Activated naive CD4-positive, alpha-beta T cell treated with anti-CD3 and anti-CD28 coated beads for 36 hours (primary cell): ENCODE results near the gene TEKT5. TPM values are rescaled to one million over a fixed set of nuclear protein-coding genes. Genes with fewer than 3 reads are reported as not detected.

Experiments used
- CTCF ChIA-PET: fragments of 350-600 bp; sonication (Branson Sonifier 250); formaldehyde crosslinking; loops from one replicate; lab custom pipeline; 2021; ENCODE audit warnings: antibody characterized with exemption; lab: Charles Lee
- DNase-seq: peaks from one replicate; pipeline ENCODE4 v3.0.0-alpha.2; 2020
- H3K27ac Mint-ChIP-seq: one replicate; pipeline ENCODE4 v1.8.0; 2021; ENCODE audit warnings: mild to moderate bottlenecking, mixed read lengths
- H3K27me3 Mint-ChIP-seq: one replicate; pipeline ENCODE4 v1.8.0; 2021; ENCODE audit warnings: low read depth, mixed read lengths
- H3K36me3 Mint-ChIP-seq: one replicate; pipeline ENCODE4 v1.8.0; 2021; ENCODE audit warnings: low read depth, mixed read lengths
- H3K4me1 Mint-ChIP-seq: one replicate; pipeline ENCODE4 v1.8.0; 2021; ENCODE audit warnings: low read depth, mixed read lengths
- H3K4me3 Mint-ChIP-seq: one replicate; pipeline ENCODE4 v1.8.0; 2021; ENCODE audit warnings: mild to moderate bottlenecking, moderate library complexity, mixed read lengths
- H3K9me3 Mint-ChIP-seq: one replicate; pipeline ENCODE4 v1.8.0; 2021; ENCODE audit warnings: mixed read lengths
- intact Hi-C: fragments of 100-400 bp; cut with micrococcal nuclease; formaldehyde crosslinking; loops from one replicate; pipeline ENCODE4 v1.15.1; 2023
- total RNA-seq, 2 experiments: library from RNA; stranded (reverse); gene quantifications; one replicate each; pipeline ENCODE4 v1.2.3, GENCODE V29; 2021

TEKT5 gene
- total RNA-seq, 2 experiments from 2014 or later = 0.15 TPM; not detected in 1

- H3K27me3 Mint-ChIP-seq = peaks cover 20% of the 10 kb centered on the region
- H3K4me3 Mint-ChIP-seq = no peak overlapping the region
- peak; percentile 13 for DNase-seq
- intact Hi-C loops = no loop called here
- H3K36me3 Mint-ChIP-seq = no peaks in the 10 kb centered on the region
- H3K4me1 Mint-ChIP-seq = peaks cover 4% of the 10 kb centered on the region
- H3K27ac Mint-ChIP-seq = no peak overlapping the region
- no peaks in the 10 kb centered on the region for H3K9me3 Mint-ChIP-seq
- CTCF ChIA-PET = no interaction called here
These were observed 75.4 kb downstream of the TEKT5 start for GRCh38 chr16:10619271-10619849.

GRCh38 chr16:10618710-10619209, 76.0 kb downstream of the TEKT5 start:
- DNase-seq = no peak
- CTCF ChIA-PET = no interaction called here
- intact Hi-C loops = no loop called here
- no peak overlapping the region for H3K27ac Mint-ChIP-seq
- H3K36me3 Mint-ChIP-seq = no peaks in the 10 kb centered on the region
- H3K4me3 Mint-ChIP-seq = no peak overlapping the region
- peaks cover 4% of the 10 kb centered on the region for H3K4me1 Mint-ChIP-seq
- peaks cover 20% of the 10 kb centered on the region for H3K27me3 Mint-ChIP-seq
- no peaks in the 10 kb centered on the region for H3K9me3 Mint-ChIP-seq

GRCh38 chr16:10617662-10618420, 76.9 kb downstream of the TEKT5 start:
- intact Hi-C loops = no loop called here
- no peaks in the 10 kb centered on the region for H3K36me3 Mint-ChIP-seq
- no peak overlapping the region for H3K27ac Mint-ChIP-seq
- H3K4me1 Mint-ChIP-seq = peaks cover 4% of the 10 kb centered on the region
- DNase-seq = no peak
- CTCF ChIA-PET = no interaction called here
- no peak overlapping the region for H3K4me3 Mint-ChIP-seq
- H3K27me3 Mint-ChIP-seq = peaks cover 20% of the 10 kb centered on the region
- no peaks in the 10 kb centered on the region for H3K9me3 Mint-ChIP-seq

DNA sequence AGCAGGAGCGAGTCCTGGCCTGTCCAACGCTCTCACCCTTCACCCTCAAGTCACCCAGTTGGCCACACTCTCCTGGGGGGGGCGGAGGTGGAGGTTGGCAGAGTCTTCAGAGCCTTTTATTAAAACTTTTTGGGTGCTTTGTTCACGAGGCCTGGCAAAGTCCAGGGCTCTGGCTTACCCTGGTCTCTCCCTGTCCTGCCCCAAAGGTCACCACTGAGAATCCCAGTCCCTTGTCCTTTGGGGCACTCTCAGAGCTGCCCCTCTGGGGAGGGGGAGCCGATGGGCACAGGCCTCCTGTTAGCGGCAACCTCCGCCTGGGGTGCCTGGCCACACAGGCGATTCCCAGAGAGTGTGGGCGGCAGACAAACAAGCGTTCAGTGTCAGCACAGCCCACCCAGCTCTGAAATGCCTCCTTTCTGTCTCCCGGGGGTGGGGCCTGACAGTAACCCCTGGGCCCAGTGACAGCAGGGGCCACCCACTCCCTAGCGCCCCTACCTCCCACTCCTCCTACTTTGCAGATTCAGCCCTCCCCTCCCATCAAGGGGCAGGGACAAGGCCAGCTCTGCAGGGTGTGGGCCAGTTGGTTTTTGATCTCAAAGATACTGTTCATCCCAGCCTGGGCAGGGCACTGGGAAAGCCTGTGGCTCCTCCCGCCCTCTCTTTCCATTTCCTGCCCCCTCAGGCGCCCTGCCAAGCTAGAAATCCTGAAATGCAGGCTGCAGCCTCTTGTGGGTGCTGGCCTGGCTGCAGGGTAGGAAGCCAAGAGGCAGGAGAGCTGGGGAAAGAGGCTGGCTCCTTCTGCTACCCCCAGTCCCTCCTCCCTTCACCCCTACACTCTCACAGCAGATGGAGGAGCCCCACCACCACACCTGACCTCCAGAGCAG, 77.7 kb downstream of the TEKT5 start:
- CTCF ChIA-PET = no interaction called here

GRCh38 chr16:10616419-10616755, 78.3 kb downstream of the TEKT5 start:
- CTCF ChIA-PET = no interaction called here
- H3K4me3 Mint-ChIP-seq = no peak overlapping the region
- no peak overlapping the region for H3K27ac Mint-ChIP-seq
- intact Hi-C loops = no loop called here
- DNase-seq = no peak
- peaks cover 4% of the 10 kb centered on the region for H3K4me1 Mint-ChIP-seq
- no peaks in the 10 kb centered on the region for H3K36me3 Mint-ChIP-seq
- no peaks in the 10 kb centered on the region for H3K9me3 Mint-ChIP-seq
- peaks cover 20% of the 10 kb centered on the region for H3K27me3 Mint-ChIP-seq

More for the DNA sequence above, 77.7 kb downstream of the TEKT5 start:
- H3K36me3 Mint-ChIP-seq = no peaks in the 10 kb centered on the region
- intact Hi-C loops = no loop called here
- no peak for DNase-seq
- peaks cover 20% of the 10 kb centered on the region for H3K27me3 Mint-ChIP-seq
- no peaks in the 10 kb centered on the region for H3K9me3 Mint-ChIP-seq
- H3K4me3 Mint-ChIP-seq = no peak overlapping the region
- H3K27ac Mint-ChIP-seq = no peak overlapping the region
- H3K4me1 Mint-ChIP-seq = peaks cover 4% of the 10 kb centered on the region

DNA sequence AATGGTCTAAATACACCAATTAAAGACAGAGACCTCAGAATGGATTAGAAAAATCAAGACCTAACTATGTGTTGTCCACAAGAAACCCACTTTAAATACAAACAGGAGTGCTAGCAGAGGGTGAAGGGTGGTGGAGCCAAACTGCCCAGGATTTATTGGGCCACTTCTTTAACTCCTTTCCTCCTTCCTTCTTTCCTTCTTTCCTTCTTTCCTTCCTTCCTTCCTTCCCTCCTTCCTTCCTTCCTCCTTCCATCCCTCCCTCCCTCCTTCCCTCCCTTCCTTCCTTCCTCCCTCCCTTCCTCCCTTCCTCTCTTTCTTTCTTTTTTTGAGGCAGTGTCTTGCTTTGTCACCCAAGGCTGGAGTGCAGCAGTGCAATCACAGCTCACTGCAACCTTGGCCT, 80.0 kb downstream of the TEKT5 start:
- Mint-ChIP-seq H3K27ac (no peak overlapping the region), H3K4me1 (peaks cover 2% of the 10 kb centered on the region)
- intact Hi-C loops = no loop called here

DNA sequence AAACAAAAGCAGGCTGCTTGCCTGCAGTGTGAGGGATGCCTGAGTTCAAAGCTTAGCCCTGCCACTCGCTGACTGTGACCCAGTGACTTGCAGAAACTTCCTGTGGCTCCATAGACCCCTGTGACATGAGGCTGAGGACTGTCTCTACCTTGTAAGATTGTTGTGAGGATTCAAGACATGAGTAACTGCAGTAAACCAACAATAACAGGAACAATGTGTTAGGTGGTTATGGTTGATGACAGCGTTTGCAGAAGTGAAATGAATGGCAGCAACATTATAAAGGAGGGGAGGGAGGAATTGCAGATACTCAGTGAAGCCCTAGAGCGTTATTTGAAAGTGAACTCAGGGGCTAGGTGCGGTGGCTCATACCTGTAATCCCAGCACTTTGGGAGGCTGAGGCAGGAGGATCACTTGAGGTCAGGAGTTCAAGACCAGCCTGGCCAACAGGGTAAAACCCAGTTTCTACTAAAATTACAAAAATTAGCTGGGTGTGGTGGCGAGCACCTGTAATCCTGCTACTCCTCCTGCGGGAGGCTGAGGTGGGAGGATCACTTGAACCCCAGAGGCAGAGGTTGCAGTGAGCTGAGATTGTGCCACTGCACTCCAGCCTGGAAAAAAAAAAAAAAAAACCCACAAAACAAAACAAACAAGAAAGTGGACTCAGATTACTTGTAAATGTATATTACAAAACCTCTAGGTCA, 80.8 kb downstream of the TEKT5 start:
- Mint-ChIP-seq H3K36me3 (no peaks in the 10 kb centered on the region), H3K4me3 (no peak overlapping the region), H3K4me1 (no peaks in the 10 kb centered on the region), H3K27ac (no peak overlapping the region), H3K27me3 (peaks cover 7% of the 10 kb centered on the region), H3K9me3 (no peaks in the 10 kb centered on the region)
- CTCF ChIA-PET = no interaction called here
- DNase-seq = no peak
- intact Hi-C loops = no loop called here

More for the DNA sequence above, 80.0 kb downstream of the TEKT5 start:
- Mint-ChIP-seq H3K9me3 (no peaks in the 10 kb centered on the region), H3K27me3 (peaks cover 15% of the 10 kb centered on the region), H3K36me3 (no peaks in the 10 kb centered on the region), H3K4me3 (no peak overlapping the region)
- DNase-seq = no peak
- CTCF ChIA-PET = interaction anchor here (0.7 kb wide), 1 partner anchor 478 kb away, joined by 3 read pairs; no protein-coding TSS in a partner anchor

DNA sequence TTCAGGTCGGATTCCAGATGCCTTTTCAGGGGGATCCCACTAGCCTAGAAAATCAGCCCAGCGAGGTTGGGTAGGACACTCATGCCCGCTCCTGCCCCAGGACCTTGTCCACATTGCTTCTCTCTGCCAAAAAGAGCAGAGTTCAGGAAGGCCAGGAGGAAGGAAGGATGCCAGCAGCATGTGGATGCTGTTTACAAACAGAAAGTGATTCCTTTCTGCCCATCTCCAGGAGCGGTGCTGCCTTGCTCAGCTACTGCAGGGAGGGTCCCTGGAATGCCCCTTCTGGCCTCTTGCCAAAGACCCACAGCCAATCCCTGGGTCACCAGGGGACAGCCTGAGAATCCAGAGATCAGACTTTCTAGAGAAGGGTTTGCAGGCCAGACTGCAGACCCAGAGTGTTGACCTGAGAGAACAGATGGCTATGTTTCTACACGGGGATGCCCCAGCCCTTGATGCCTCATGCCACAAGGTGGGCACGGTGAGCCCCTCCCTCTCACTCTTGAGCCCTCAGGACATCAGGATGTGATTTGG, 82.0 kb downstream of the TEKT5 start:
- CTCF ChIA-PET = no interaction called here
- peaks cover 3% of the 10 kb centered on the region for H3K27me3 Mint-ChIP-seq
- H3K9me3 Mint-ChIP-seq = no peaks in the 10 kb centered on the region
- no peak overlapping the region for H3K27ac Mint-ChIP-seq
- no peak for DNase-seq
- H3K36me3 Mint-ChIP-seq = no peaks in the 10 kb centered on the region
- H3K4me1 Mint-ChIP-seq = no peaks in the 10 kb centered on the region
- intact Hi-C loops = no loop called here
- H3K4me3 Mint-ChIP-seq = no peak overlapping the region

- Mint-ChIP-seq H3K27ac (no peak overlapping the region), H3K9me3 (no peaks in the 10 kb centered on the region), H3K27me3 (no peaks in the 10 kb centered on the region), H3K36me3 (no peaks in the 10 kb centered on the region), H3K4me3 (no peak overlapping the region), H3K4me1 (no peaks in the 10 kb centered on the region)
- DNase-seq = no peak
- CTCF ChIA-PET = no interaction called here
- intact Hi-C loops = no loop called here
These were observed 82.8 kb downstream of the TEKT5 start for GRCh38 chr16:10611825-10612342.

GRCh38 chr16:10610499-10611184, 84.1 kb downstream of the TEKT5 start:
- CTCF ChIA-PET = interaction anchor here (0.5 kb wide), 1 partner anchor 1463 kb away, joined by 4 read pairs; no protein-coding TSS in a partner anchor
- Mint-ChIP-seq H3K4me3 (no peak overlapping the region), H3K4me1 (no peaks in the 10 kb centered on the region), H3K36me3 (no peaks in the 10 kb centered on the region), H3K27ac (no peak overlapping the region), H3K27me3 (no peaks in the 10 kb centered on the region), H3K9me3 (no peaks in the 10 kb centered on the region)
- no peak for DNase-seq
- intact Hi-C loops = no loop called here

GRCh38 chr16:10609402-10609774, 85.3 kb downstream of the TEKT5 start:
- Mint-ChIP-seq H3K4me3 (no peak overlapping the region), H3K36me3 (no peaks in the 10 kb centered on the region), H3K27me3 (no peaks in the 10 kb centered on the region), H3K9me3 (no peaks in the 10 kb centered on the region), H3K27ac (no peak overlapping the region), H3K4me1 (no peaks in the 10 kb centered on the region)
- CTCF ChIA-PET = interaction anchor here (0.7 kb wide), 1 partner anchor 1377 kb away, joined by 3 read pairs; no protein-coding TSS in a partner anchor
- DNase-seq = no peak
- intact Hi-C loops = no loop called here
